HG03457 (cell line): Measurements from ENCODE around the gene AP5Z1.

Source experiments
- ATAC-seq: cut with Tn5 transposase; IDR thresholded peaks from one replicate; pipeline ENCODE4 v1.9.1; 2021; ENCODE audit warnings: moderate number of reproducible peaks; ENCODE audit not compliant: unreplicated experiment

Gene AP5Z1

DNA sequence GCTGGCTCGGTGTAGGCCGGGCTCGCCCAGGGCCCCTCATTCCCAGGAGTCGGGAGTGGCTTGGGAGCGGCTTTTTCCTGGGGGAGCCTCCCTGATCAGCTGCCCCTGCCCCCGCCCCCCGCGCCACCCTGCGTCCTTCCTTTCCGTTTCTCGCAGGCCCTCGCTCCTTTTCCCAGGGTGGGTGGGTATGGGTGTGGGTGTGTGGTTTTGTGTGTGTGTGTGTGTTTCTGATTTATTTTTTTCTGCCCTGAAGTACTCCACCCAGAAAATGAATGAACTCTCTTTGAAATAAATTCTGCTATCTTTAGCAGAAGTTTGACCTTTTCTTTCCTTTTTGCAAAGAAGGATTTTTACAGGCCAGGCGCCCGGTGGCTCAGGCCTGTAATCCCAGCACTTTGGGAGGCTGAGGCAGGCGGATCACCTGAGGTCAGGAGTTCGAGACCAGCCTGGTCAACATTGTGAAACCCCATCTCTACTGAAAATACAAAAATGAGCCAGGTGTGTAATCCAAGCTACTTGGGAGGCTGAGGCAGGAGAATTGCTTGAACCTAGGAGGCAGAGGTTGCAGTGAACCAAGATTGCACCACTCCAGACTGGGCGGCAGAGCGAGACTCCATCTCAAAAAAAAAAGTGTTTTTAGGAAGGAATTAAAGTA, 30.0 kb upstream of the AP5Z1 start:
- ATAC-seq, result peak; percentile 25

- no peak for ATAC-seq
These were observed 29.2 kb upstream of the AP5Z1 start for GRCh38 chr7:4745971-4746919.

DNA sequence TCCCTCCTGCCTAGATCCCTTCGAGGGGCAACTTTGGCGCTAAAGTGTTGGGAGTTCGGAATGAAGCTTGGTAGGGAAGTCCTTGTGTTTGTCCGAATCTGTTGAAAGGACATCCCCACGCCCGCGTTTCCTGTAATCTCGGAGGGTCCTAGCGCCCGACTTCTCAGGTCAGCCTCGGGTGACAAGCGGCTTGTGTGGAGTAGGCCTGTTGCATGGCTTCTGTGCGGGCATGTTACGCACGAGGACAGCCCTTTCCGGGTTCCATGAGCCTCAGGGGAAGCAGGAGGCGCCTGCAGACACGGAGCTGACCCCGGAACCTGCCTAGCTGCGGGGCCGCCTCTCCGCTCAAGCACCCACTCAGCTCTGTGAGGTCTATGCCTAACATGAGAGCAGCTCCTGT, 28.4 kb upstream of the AP5Z1 start:
- no peak for ATAC-seq

- ATAC-seq, result no peak
These were observed 27.7 kb upstream of the AP5Z1 start for GRCh38 chr7:4747746-4748145.

- no peak for ATAC-seq
These were observed 27.2 kb upstream of the AP5Z1 start for GRCh38 chr7:4748231-4748681.

- ATAC-seq, result no peak
These were observed 26.1 kb upstream of the AP5Z1 start for GRCh38 chr7:4749363-4749762.

DNA sequence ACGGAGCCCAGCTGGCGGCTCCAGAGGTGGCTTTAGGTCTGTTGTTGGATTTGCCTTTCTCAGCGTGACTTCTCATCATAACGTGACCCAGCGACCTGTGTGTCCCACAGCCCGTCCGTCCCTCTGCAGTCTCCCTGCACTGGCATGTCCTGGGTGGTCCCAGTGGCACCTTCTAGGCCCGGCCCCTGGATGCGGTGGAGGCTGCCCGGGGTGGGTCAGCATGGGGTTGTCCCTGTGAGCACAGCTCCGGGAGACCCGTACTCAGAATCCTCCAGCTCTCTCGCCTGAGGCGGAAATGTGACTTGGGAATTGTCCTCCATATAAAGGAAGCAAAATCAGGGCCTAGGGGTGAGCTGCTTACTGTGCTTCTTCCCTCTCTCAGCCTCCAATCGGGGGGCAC, 25.6 kb upstream of the AP5Z1 start:
- no peak for ATAC-seq

GRCh38 chr7:4751398-4751947, 23.9 kb upstream of the AP5Z1 start:
- ATAC-seq, result no peak

- ATAC-seq, result peak; percentile 75
These were observed 21.6 kb upstream of the AP5Z1 start for GRCh38 chr7:4753598-4754432.

GRCh38 chr7:4754433-4755010, 20.9 kb upstream of the AP5Z1 start:
- ATAC-seq, result no peak

DNA sequence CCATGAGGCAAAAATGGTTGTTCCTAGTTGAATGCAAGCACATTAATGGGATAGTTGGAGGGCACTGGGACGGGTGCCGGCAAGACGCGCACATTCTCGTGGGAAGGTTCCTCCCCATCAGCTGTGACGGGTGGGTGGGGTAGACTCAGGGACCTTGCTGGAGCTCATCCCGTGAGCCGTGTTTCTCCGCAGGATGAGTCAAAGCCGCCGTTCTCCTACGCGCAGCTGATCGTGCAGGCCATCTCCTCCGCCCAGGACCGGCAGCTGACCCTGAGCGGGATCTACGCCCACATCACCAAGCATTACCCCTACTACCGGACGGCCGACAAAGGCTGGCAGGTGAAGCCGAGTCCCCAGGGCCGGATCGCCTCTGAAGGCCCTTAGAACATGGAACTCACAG, 20.4 kb upstream of the AP5Z1 start:
- no peak for ATAC-seq

GRCh38 chr7:4758111-4758510, 17.3 kb upstream of the AP5Z1 start:
- ATAC-seq, result no peak

- no peak for ATAC-seq
These were observed 16.6 kb upstream of the AP5Z1 start for GRCh38 chr7:4758791-4759190.

GRCh38 chr7:4759211-4759610, 16.2 kb upstream of the AP5Z1 start:
- no peak for ATAC-seq

DNA sequence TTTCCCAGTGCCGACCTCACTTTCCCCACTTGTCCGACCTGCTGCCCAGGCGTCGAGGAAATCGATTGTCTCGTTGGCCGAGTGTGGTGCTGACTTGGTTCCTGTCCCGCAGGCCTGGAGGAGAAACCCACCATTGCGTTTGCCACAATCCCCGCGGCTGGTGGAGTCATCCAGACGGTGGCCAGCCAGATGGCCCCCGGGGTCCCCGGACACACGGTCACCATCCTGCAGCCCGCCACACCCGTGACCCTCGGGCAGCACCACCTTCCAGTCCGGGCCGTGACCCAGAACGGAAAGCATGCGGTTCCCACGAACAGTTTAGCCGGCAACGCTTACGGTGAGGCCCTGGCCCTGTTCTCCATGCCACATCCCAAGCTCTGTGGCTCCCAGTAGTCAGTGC, 14.5 kb upstream of the AP5Z1 start:
- no peak for ATAC-seq

DNA sequence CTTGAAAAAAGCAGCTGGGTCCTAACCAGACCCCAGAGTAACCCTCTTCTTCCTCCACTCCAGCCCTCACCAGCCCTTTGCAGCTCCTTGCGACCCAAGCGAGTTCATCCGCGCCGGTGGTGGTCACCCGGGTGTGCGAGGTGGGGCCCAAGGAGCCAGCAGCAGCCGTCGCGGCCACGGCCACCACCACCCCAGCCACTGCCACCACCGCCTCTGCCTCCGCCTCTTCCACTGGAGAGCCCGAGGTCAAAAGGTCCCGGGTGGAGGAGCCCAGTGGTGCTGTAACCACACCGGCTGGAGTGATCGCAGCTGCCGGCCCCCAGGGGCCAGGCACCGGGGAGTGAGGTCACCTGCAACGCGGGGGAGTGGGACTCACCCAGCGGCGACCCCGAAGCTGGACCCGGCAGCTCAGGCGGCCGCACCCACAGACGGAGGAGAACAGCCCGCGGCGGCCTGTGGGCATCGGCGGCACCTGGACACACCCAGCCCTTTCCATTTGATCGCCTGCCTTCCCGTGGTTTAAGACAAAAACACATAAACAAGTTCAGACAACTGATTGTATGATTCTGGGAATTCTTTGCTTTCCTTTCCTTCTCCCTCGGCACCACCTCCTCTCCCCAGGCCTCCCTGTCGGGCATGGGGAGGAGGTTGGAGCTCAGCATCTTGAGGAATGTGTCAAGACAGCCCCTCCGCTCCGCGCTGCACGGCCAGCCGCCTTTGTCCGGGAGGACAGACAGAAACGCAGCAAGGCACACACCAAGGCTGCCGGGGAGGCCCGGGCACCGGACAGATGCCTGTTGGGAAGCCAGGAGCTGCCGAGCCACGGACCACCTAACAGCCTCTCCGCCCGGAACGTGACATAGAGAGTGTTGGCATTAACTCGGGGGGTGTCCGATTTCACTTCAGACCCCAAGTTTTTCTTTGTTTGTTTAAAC, 13.0 kb upstream of the AP5Z1 start:
- no peak for ATAC-seq

- ATAC-seq, result no peak
These were observed 12.2 kb upstream of the AP5Z1 start for GRCh38 chr7:4763091-4763793.

GRCh38 chr7:4763794-4764185, 11.6 kb upstream of the AP5Z1 start:
- ATAC-seq, result no peak

DNA sequence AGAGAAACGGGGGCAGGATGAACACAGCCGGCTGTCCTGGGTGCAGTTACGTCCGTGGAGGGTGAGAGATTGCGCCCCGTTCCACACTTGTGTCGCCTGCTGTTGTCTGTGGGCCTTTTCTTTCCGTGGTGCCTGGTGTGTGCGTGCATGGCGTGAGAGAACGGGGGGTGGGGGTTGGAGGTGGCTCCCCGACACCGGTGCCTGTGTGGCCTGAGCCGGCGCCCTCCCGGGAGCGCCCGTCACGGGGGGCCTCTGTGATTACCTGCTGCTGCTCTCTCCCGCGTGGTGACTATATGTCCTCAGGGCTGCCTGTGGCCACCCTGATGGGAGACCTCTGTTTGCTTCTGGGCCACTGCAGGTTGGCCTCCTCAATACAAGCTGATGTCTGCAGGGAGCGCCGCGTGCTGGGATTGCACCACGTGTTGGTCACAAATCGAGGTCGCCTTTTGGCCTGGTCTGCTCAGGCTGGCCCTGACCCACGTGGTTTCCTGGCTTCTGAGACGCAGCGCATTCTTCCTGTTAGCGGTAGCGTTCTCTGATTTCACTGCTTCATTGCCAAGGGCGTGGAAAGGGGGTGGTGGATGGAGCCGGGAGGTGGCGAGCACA, 10.9 kb upstream of the AP5Z1 start:
- no peak for ATAC-seq
